ENCODE measurements around the gene NHSL1. TPM values are rescaled to one million over a fixed set of nuclear protein-coding genes. Genes with fewer than 3 reads are reported as not detected.
A peak's percentile ranks its signal among the peaks of the same experiment; 100 is the strongest.

The NHSL1 gene
- total RNA-seq, 1 donor from 2014 or later = 33.5 TPM

GRCh38 chr6:138382498-138383265 lies 116.6 kb downstream of the NHSL1 start:
- Histone ChIP-seq H3K27me3 (ENCODE audit: insufficient read depth, low read length) (no peaks in the 10 kb centered on the region), H4K20me1 (ENCODE audit: insufficient read depth, low read length) (no peaks in the 10 kb centered on the region), H3K4me3 (ENCODE audit: insufficient read depth, low read depth, low read length) (no peak overlapping the region), H3K9me3 (ENCODE audit: insufficient read depth, low read depth, low read length) (no peaks in the 10 kb centered on the region), H3K79me2 (ENCODE audit: insufficient read depth, low read length) (no peaks in the 10 kb centered on the region), H3K27ac (ENCODE audit: low read depth, low read length) (no peak overlapping the region), H3K4me2 (ENCODE audit: low read length) (no peak overlapping the region), H3K9ac (ENCODE audit: low read length) (no peak overlapping the region), H3K36me3 (ENCODE audit: insufficient read depth, low read length) (no peaks in the 10 kb centered on the region), H2AFZ (ENCODE audit: low read depth, low read length) (no peak overlapping the region), H3K4me1 (ENCODE audit: insufficient read depth, low read length) (no peaks in the 10 kb centered on the region)
- H3K9me3 Mint-ChIP-seq (ENCODE audit: unreplicated experiment) = no peaks in the 10 kb centered on the region
- TF ChIP-seq EZH2 (IDR thresholded peaks at IDR 0.05; ENCODE audit: insufficient read depth, low read length) = no peak
- TF ChIP-seq CTCF (IDR thresholded peaks at IDR 0.05; ENCODE audit: insufficient read depth, low read depth, low read length) = no peak
- H3K4me3 Mint-ChIP-seq (ENCODE audit: unreplicated experiment) = no peak overlapping the region
- peaks cover 3% of the 10 kb centered on the region for H3K27me3 Mint-ChIP-seq (ENCODE audit: low read depth, unreplicated experiment)
- DNase-seq (ENCODE audit: low read depth) = no peak
- no peak for FAIRE-seq
- H3K27ac Mint-ChIP-seq (ENCODE audit: unreplicated experiment) = peak overlapping the region; percentile 58
- H3K36me3 Mint-ChIP-seq (ENCODE audit: low read depth, unreplicated experiment) = no peaks in the 10 kb centered on the region
- H3K4me1 Mint-ChIP-seq (ENCODE audit: low read depth, unreplicated experiment) = peaks cover 11% of the 10 kb centered on the region

- Mint-ChIP-seq H3K4me3 (ENCODE audit: unreplicated experiment) (no peak overlapping the region), H3K36me3 (ENCODE audit: low read depth, unreplicated experiment) (no peaks in the 10 kb centered on the region), H3K9me3 (ENCODE audit: unreplicated experiment) (no peaks in the 10 kb centered on the region), H3K4me1 (ENCODE audit: low read depth, unreplicated experiment) (peaks cover 10% of the 10 kb centered on the region), H3K27ac (ENCODE audit: unreplicated experiment) (no peak overlapping the region), H3K27me3 (ENCODE audit: low read depth, unreplicated experiment) (peaks cover 6% of the 10 kb centered on the region)
- no peaks in the 10 kb centered on the region for H3K36me3 ChIP-seq (ENCODE audit: insufficient read depth, low read length)
- no peak overlapping the region for H3K27ac ChIP-seq (ENCODE audit: low read depth, low read length)
- H3K4me2 ChIP-seq (ENCODE audit: low read length) = no peak overlapping the region
- TF ChIP-seq CTCF (IDR thresholded peaks at IDR 0.05; ENCODE audit: insufficient read depth, low read depth, low read length) (no peak), EZH2 (IDR thresholded peaks at IDR 0.05; ENCODE audit: insufficient read depth, low read length) (no peak)
- H2AFZ ChIP-seq (ENCODE audit: low read depth, low read length) = no peak overlapping the region
- no peaks in the 10 kb centered on the region for H3K27me3 ChIP-seq (ENCODE audit: insufficient read depth, low read length)
- FAIRE-seq (no peak), DNase-seq (ENCODE audit: low read depth) (no peak)
- no peaks in the 10 kb centered on the region for H3K9me3 ChIP-seq (ENCODE audit: insufficient read depth, low read depth, low read length)
- no peaks in the 10 kb centered on the region for H4K20me1 ChIP-seq (ENCODE audit: insufficient read depth, low read length)
- H3K4me1 ChIP-seq (ENCODE audit: insufficient read depth, low read length) = no peaks in the 10 kb centered on the region
- H3K4me3 ChIP-seq (ENCODE audit: insufficient read depth, low read depth, low read length) = no peak overlapping the region
- H3K9ac ChIP-seq (ENCODE audit: low read length) = no peak overlapping the region
- H3K79me2 ChIP-seq (ENCODE audit: insufficient read depth, low read length) = no peaks in the 10 kb centered on the region
These were observed 120.8 kb downstream of the NHSL1 start for GRCh38 chr6:138378463-138378862.

- H3K4me3 ChIP-seq (ENCODE audit: insufficient read depth, low read depth, low read length) = no peak within 1 kb of the TSS
- no peak for FAIRE-seq
- H3K4me3 Mint-ChIP-seq (ENCODE audit: unreplicated experiment) = no peak within 1 kb of the TSS
These were observed 121.5 kb downstream of the NHSL1 start, which contains the start of gene SMIM28 for GRCh38 chr6:138377844-138378243. Gene SMIM28, plus strand, starts transcription at chr6:138377905. Its CDS starts 168 bp downstream, at chr6:138378073.

More at GRCh38 chr6:138377844-138378243, 121.5 kb downstream of the NHSL1 start, which contains the start of gene SMIM28:
- Histone ChIP-seq H3K27ac (ENCODE audit: low read depth, low read length) (no peak within 1 kb of the TSS), H3K27me3 (ENCODE audit: insufficient read depth, low read length) (no peaks in the 10 kb centered on the region), H3K9ac (ENCODE audit: low read length) (no peak within 1 kb of the TSS), H3K36me3 (ENCODE audit: insufficient read depth, low read length) (no peaks in the 10 kb centered on the region), H2AFZ (ENCODE audit: low read depth, low read length) (no peak within 1 kb of the TSS), H3K4me1 (ENCODE audit: insufficient read depth, low read length) (no peaks in the 10 kb centered on the region), H4K20me1 (ENCODE audit: insufficient read depth, low read length) (no peaks in the 10 kb centered on the region), H3K79me2 (ENCODE audit: insufficient read depth, low read length) (no peaks in the 10 kb centered on the region), H3K9me3 (ENCODE audit: insufficient read depth, low read depth, low read length) (no peaks in the 10 kb centered on the region), H3K4me2 (ENCODE audit: low read length) (no peak within 1 kb of the TSS)
- Mint-ChIP-seq H3K9me3 (ENCODE audit: unreplicated experiment) (no peaks in the 10 kb centered on the region), H3K27ac (ENCODE audit: unreplicated experiment) (no peak within 1 kb of the TSS), H3K4me1 (ENCODE audit: low read depth, unreplicated experiment) (peaks cover 5% of the 10 kb centered on the region), H3K27me3 (ENCODE audit: low read depth, unreplicated experiment) (peaks cover 6% of the 10 kb centered on the region), H3K36me3 (ENCODE audit: low read depth, unreplicated experiment) (no peaks in the 10 kb centered on the region)
- no peak for DNase-seq (ENCODE audit: low read depth)
- no peak for TF ChIP-seq EZH2 (IDR thresholded peaks at IDR 0.05; ENCODE audit: insufficient read depth, low read length)
- no peak for TF ChIP-seq CTCF (IDR thresholded peaks at IDR 0.05; ENCODE audit: insufficient read depth, low read depth, low read length)

All from astrocyte (in vitro differentiated cells and primary cell).